Progenitor cell of endocrine pancreas (in vitro differentiated cells): ENCODE measurements around the gene TRAM2. TPM values are rescaled to one million over a fixed set of nuclear protein-coding genes. Genes with fewer than 3 reads are reported as not detected.
A peak's percentile ranks its signal among the peaks of the same experiment; 100 is the strongest.

ENCODE experiments used
- DNase-seq: peaks from one replicate; pipeline ENCODE4 v3.0.0; 2021; ENCODE audit warnings: low spot score; ENCODE audit not compliant: unreplicated experiment
- H3K27ac Mint-ChIP-seq: 2 replicates; pipeline ENCODE4 v1.8.0; 2021; ENCODE audit warnings: mild to moderate bottlenecking, moderate library complexity, mixed read lengths
- H3K27me3 Mint-ChIP-seq: 2 replicates; pipeline ENCODE4 v1.8.0; 2021; ENCODE audit warnings: mixed read lengths
- H3K36me3 Mint-ChIP-seq: 2 replicates; pipeline ENCODE4 v1.8.0; 2022; ENCODE audit warnings: mixed read lengths; ENCODE audit not compliant: insufficient read depth
- H3K4me1 Mint-ChIP-seq: 2 replicates; pipeline ENCODE4 v1.8.0; 2021; ENCODE audit warnings: low read depth, mixed read lengths
- H3K4me3 Mint-ChIP-seq: 2 replicates; pipeline ENCODE4 v1.8.0; 2021; ENCODE audit warnings: low read depth, mild to moderate bottlenecking, moderate library complexity, mixed read lengths
- H3K9me3 Mint-ChIP-seq: 2 replicates; pipeline ENCODE4 v1.8.0; 2021; ENCODE audit warnings: low read depth, mixed read lengths
- CTCF ChIP-seq: fragments of 200-600 bp; sonication (generic); IDR thresholded peaks from one replicate; pipeline ENCODE4 v1.5.0; 2021; ENCODE audit warnings: antibody characterized with exemption, mild to moderate bottlenecking; ENCODE audit not compliant: unreplicated experiment
- total RNA-seq: library from RNA; stranded (reverse); gene quantifications from 2 replicates; pipeline ENCODE4 v1.2.1, GENCODE V29; 2021

The TRAM2 gene
- total RNA-seq, 1 donor from 2014 or later: 18.6 TPM

- DNase-seq: no peak
- Mint-ChIP-seq H3K27me3 (peaks cover 7% of the 10 kb centered on the region), H3K27ac (peak overlapping the region; percentile 86), H3K9me3 (no peaks in the 10 kb centered on the region), H3K36me3 (peaks cover 2% of the 10 kb centered on the region), H3K4me1 (peaks cover 48% of the 10 kb centered on the region), H3K4me3 (peak overlapping the region; percentile 80)
- TF ChIP-seq CTCF: no peak
Observed at GRCh38 chr6:52574709-52575501, 2.0 kb downstream of the TRAM2 start.

GRCh38 chr6:52573295-52573694, 3.6 kb downstream of the TRAM2 start:
- TF ChIP-seq CTCF: no peak
- Mint-ChIP-seq H3K9me3 (no peaks in the 10 kb centered on the region), H3K4me3 (peak overlapping the region; percentile 29), H3K4me1 (peaks cover 49% of the 10 kb centered on the region), H3K27me3 (peaks cover 7% of the 10 kb centered on the region), H3K27ac (peak overlapping the region; percentile 50), H3K36me3 (no peaks in the 10 kb centered on the region)
- DNase-seq: no peak

- no peaks in the 10 kb centered on the region for H3K9me3 Mint-ChIP-seq
- peaks cover 7% of the 10 kb centered on the region for H3K27me3 Mint-ChIP-seq
- H3K4me3 Mint-ChIP-seq: no peak overlapping the region
- H3K36me3 Mint-ChIP-seq: no peaks in the 10 kb centered on the region
- no peak for TF ChIP-seq CTCF
- no peak overlapping the region for H3K27ac Mint-ChIP-seq
- no peak for DNase-seq
- H3K4me1 Mint-ChIP-seq: peaks cover 53% of the 10 kb centered on the region
Observed at GRCh38 chr6:52572536-52572935, 4.3 kb downstream of the TRAM2 start.

GRCh38 chr6:52571099-52571755, 5.6 kb downstream of the TRAM2 start:
- H3K4me3 Mint-ChIP-seq: no peak overlapping the region
- no peaks in the 10 kb centered on the region for H3K36me3 Mint-ChIP-seq
- no peaks in the 10 kb centered on the region for H3K9me3 Mint-ChIP-seq
- H3K4me1 Mint-ChIP-seq: peaks cover 52% of the 10 kb centered on the region
- TF ChIP-seq CTCF: no peak
- H3K27me3 Mint-ChIP-seq: peaks cover 7% of the 10 kb centered on the region
- peak overlapping the region; percentile 71 for H3K27ac Mint-ChIP-seq
- DNase-seq: no peak

- no peak overlapping the region for H3K4me3 Mint-ChIP-seq
- TF ChIP-seq CTCF: no peak
- no peak for DNase-seq
- peaks cover 44% of the 10 kb centered on the region for H3K4me1 Mint-ChIP-seq
- H3K9me3 Mint-ChIP-seq: no peaks in the 10 kb centered on the region
- peaks cover 3% of the 10 kb centered on the region for H3K27me3 Mint-ChIP-seq
- H3K27ac Mint-ChIP-seq: no peak overlapping the region
- no peaks in the 10 kb centered on the region for H3K36me3 Mint-ChIP-seq
Observed at GRCh38 chr6:52570291-52570700, 6.6 kb downstream of the TRAM2 start.
